ENCODE data around the gene DCUN1D4. TPM values are rescaled to one million over a fixed set of nuclear protein-coding genes. Genes with fewer than 3 reads are reported as not detected.

The DCUN1D4 gene
- total RNA-seq, 2 experiments from 2014 or later, result 31.2 to 41.2 TPM

GRCh38 chr4:51843309-51844152, 578 bp downstream of the DCUN1D4 start:
- Mint-ChIP-seq H3K4me1 (peaks cover 18% of the 10 kb centered on the region), H3K27me3 (no peaks in the 10 kb centered on the region), H3K27ac (peak overlapping the region; percentile 90), H3K36me3 (ENCODE audit: low read depth) (peaks cover 4% of the 10 kb centered on the region), H3K9me3 (ENCODE audit: low read depth) (no peaks in the 10 kb centered on the region), H3K4me3 (peak overlapping the region; percentile 84)
- ATAC-seq, result peak; percentile 31
- ChIA-PET CTCF (interaction anchor here (0.6 to 1.3 kb wide), 4 partner anchors 8 to 52 kb away, joined by 3 to 6 read pairs (median 3); no protein-coding TSS in a partner anchor), POLR2A (interaction anchor here (1.0 kb wide), 2 partner anchors 195 to 868 kb away, joined by 3 to 6 read pairs; partner anchors contain the start of gene SGCB)
- DNase-seq, result peak; percentile 80
- intact Hi-C loops (cut with DNase I, micrococcal nuclease), result loop anchor here (1.0 to 5.0 kb wide), 8 partner anchors 49 to 1534 kb away; partner anchors contain the start of genes SGCB (in 2 of the 2), FIP1L1 (in 1 of the 2), RASL11B (in 1 of the 2) and USP46 (in 1 of the 2)

DNA sequence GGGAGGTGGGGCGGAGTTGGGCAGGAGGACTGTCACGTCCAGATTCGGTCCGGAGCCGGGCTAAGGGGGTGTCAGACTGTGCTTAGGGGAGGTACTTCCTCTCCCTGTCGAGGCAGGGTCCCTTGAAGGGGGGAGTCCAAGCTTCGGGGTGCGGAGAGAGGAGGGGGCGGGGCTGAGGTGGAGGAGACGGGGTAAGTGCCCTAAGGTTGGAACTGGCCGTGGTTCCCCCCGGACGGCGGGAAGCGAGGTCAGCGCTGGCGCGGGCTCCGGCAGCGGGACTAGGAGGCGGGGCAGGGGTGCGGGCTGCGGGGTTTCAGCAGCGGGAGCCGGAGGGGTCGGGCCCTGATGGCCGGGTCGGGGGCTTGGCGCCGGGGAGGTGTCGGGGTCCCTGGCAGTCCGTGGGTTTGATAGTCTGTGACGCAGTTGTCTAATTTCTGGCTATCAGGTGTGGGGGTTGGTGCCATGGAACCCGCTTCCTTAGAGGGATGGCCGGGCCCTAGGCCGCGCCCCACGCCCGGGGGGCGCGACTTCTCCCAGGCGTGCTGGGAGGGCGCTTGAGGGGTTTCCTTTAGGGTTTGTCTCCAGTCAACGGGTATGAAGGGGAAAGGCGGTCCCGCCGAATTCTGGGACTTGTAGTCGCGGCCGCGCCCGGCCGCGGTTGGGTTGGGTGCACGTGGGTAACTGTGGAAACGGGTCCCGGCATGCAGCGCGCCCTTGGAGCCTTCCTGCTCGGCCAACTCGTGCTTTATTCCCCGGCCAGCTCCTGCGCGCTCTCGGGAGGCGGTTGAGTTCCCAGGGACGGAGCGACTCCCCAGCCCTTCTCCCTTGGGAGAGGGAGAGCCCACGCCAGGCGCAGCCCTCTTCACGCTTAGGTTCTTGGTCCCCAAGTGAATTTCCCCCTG, 1.5 kb downstream of the DCUN1D4 start:
- Mint-ChIP-seq H3K4me3 (peak overlapping the region; percentile 84), H3K9me3 (ENCODE audit: low read depth) (no peaks in the 10 kb centered on the region), H3K4me1 (peaks cover 19% of the 10 kb centered on the region), H3K27me3 (no peaks in the 10 kb centered on the region), H3K27ac (peak overlapping the region; percentile 58), H3K36me3 (ENCODE audit: low read depth) (peaks cover 4% of the 10 kb centered on the region)
- peak; percentile 92 for DNase-seq
- intact Hi-C loops (cut with DNase I, micrococcal nuclease), result loop anchor here (2.0 to 5.0 kb wide), 6 partner anchors 48 to 1533 kb away; partner anchors contain the start of genes FIP1L1 (in 1 of the 2), RASL11B (in 1 of the 2), SGCB (in 1 of the 2) and USP46 (in 1 of the 2)
- peak; percentile 40 for ATAC-seq
- POLR2A ChIA-PET, result no interaction called here
- CTCF ChIA-PET, result no interaction called here

- DNase-seq, result no peak
- no peak for ATAC-seq
- H3K27me3 Mint-ChIP-seq, result no peaks in the 10 kb centered on the region
- peak overlapping the region; percentile 84 for H3K4me3 Mint-ChIP-seq
- ChIA-PET POLR2A (no interaction called here), CTCF (no interaction called here)
- H3K27ac Mint-ChIP-seq, result peak overlapping the region; percentile 44
- H3K4me1 Mint-ChIP-seq, result peaks cover 23% of the 10 kb centered on the region
- H3K36me3 Mint-ChIP-seq (ENCODE audit: low read depth), result peaks cover 6% of the 10 kb centered on the region
- H3K9me3 Mint-ChIP-seq (ENCODE audit: low read depth), result no peaks in the 10 kb centered on the region
- intact Hi-C loops (cut with DNase I, micrococcal nuclease), result loop anchor here in 1 of 2 experiments (2.0 kb wide), 1 partner anchor 814 kb away; the partner anchor contains the start of gene USP46
Observed at GRCh38 chr4:51845055-51845426, 2.1 kb downstream of the DCUN1D4 start.

GRCh38 chr4:51845711-51846110, 2.8 kb downstream of the DCUN1D4 start:
- H3K36me3 Mint-ChIP-seq (ENCODE audit: low read depth), result peaks cover 7% of the 10 kb centered on the region
- DNase-seq (no peak), ATAC-seq (no peak)
- intact Hi-C loops (cut with DNase I, micrococcal nuclease), result loop anchor here in 1 of 2 experiments (2.0 kb wide), 1 partner anchor 813 kb away; the partner anchor contains the start of gene USP46
- peaks cover 30% of the 10 kb centered on the region for H3K4me1 Mint-ChIP-seq
- H3K27me3 Mint-ChIP-seq, result no peaks in the 10 kb centered on the region
- no peak overlapping the region for H3K4me3 Mint-ChIP-seq
- ChIA-PET POLR2A (no interaction called here), CTCF (no interaction called here)
- H3K27ac Mint-ChIP-seq, result no peak overlapping the region
- H3K9me3 Mint-ChIP-seq (ENCODE audit: low read depth), result no peaks in the 10 kb centered on the region

GRCh38 chr4:51849430-51849829, 6.5 kb downstream of the DCUN1D4 start:
- Mint-ChIP-seq H3K27ac (no peak overlapping the region), H3K36me3 (ENCODE audit: low read depth) (peaks cover 9% of the 10 kb centered on the region), H3K4me1 (peaks cover 51% of the 10 kb centered on the region), H3K27me3 (no peaks in the 10 kb centered on the region), H3K9me3 (ENCODE audit: low read depth) (no peaks in the 10 kb centered on the region), H3K4me3 (no peak overlapping the region)
- intact Hi-C loops (cut with DNase I, micrococcal nuclease), result no loop called here
- ChIA-PET CTCF (no interaction called here), POLR2A (no interaction called here)
- ATAC-seq (no peak), DNase-seq (no peak)

DNA sequence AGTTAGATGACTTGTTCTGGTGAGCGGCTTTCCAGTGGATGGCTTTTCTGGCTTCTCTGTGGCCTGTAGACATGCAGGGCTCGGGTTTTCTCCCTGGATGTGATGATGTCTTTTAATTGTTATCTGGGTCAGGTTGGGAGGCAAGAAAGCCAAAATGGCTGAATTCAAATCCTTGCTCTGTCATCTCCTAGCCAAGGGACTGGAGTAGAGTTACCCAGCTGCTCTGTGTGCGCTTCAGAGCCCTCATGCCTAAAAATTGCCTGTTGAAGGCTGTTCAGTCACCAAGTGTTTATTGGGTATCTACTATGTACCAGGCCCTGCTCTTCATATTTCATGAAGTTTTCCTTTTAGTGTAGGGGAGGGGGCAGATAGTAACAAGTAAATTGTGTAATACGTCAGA, 7.3 kb downstream of the DCUN1D4 start:
- Mint-ChIP-seq H3K9me3 (ENCODE audit: low read depth) (no peaks in the 10 kb centered on the region), H3K36me3 (ENCODE audit: low read depth) (peaks cover 11% of the 10 kb centered on the region), H3K27me3 (no peaks in the 10 kb centered on the region), H3K4me3 (no peak overlapping the region), H3K27ac (no peak overlapping the region), H3K4me1 (peaks cover 52% of the 10 kb centered on the region)
- ChIA-PET CTCF (interaction anchor here (0.8 kb wide), 1 partner anchor 11 kb away, joined by 3 read pairs; no protein-coding TSS in a partner anchor), POLR2A (no interaction called here)
- intact Hi-C loops (cut with DNase I, micrococcal nuclease), result no loop called here
- ATAC-seq (no peak), DNase-seq (no peak)

GRCh38 chr4:51851090-51851936, 8.4 kb downstream of the DCUN1D4 start:
- H3K4me1 Mint-ChIP-seq, result peaks cover 52% of the 10 kb centered on the region
- DNase-seq (no peak), ATAC-seq (peak; percentile 23)
- no peak overlapping the region for H3K4me3 Mint-ChIP-seq
- ChIA-PET CTCF (interaction anchor here (0.6 to 1.4 kb wide), 3 partner anchors 9 to 28 kb away, joined by 3 read pairs; partner anchors contain the start of gene DCUN1D4), POLR2A (no interaction called here)
- no peaks in the 10 kb centered on the region for H3K27me3 Mint-ChIP-seq
- intact Hi-C loops (cut with DNase I, micrococcal nuclease), result no loop called here
- no peak overlapping the region for H3K27ac Mint-ChIP-seq
- no peaks in the 10 kb centered on the region for H3K9me3 Mint-ChIP-seq (ENCODE audit: low read depth)
- peaks cover 11% of the 10 kb centered on the region for H3K36me3 Mint-ChIP-seq (ENCODE audit: low read depth)

GRCh38 chr4:51851937-51852290, 9.0 kb downstream of the DCUN1D4 start:
- no peaks in the 10 kb centered on the region for H3K9me3 Mint-ChIP-seq (ENCODE audit: low read depth)
- DNase-seq, result no peak
- intact Hi-C loops (cut with DNase I, micrococcal nuclease), result no loop called here
- peaks cover 12% of the 10 kb centered on the region for H3K36me3 Mint-ChIP-seq (ENCODE audit: low read depth)
- CTCF ChIA-PET, result interaction anchor here (1.3 to 1.4 kb wide), 2 partner anchors 9 to 44 kb away, joined by 3 read pairs; partner anchors contain the start of gene DCUN1D4
- H3K27ac Mint-ChIP-seq, result no peak overlapping the region
- POLR2A ChIA-PET, result no interaction called here
- no peak for ATAC-seq
- no peaks in the 10 kb centered on the region for H3K27me3 Mint-ChIP-seq
- H3K4me1 Mint-ChIP-seq, result peaks cover 49% of the 10 kb centered on the region
- no peak overlapping the region for H3K4me3 Mint-ChIP-seq

DNA sequence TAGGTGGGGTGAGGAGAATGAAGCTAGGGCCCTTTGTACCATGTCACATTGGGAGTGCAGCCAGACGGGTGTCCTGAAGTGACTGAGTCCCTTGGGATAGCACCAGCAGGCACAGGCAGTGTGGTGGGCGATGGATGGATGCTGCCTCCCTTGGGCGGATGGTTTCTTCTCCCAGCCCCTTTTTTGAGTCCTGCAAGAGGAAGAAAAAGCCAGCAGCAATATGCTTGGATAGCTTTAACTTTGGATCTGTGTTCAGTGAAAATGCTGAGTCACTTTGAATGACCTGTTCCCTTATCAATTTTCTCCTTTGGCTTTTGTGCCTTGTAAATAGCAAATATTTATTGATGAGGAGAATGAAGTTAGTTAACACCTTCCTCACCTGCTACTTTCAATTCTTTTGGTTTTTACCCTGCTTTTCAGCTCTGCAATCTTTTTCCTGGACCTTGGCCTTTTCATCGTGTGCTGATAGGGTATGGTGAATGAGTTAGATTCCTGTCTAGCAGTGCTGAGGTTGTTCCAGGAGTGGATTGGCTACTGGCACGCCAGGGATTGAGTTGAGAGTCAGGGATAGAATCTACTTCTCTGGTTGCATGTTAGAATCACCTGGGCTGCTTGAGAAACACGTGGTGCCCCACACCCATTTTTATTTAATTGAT, 10.2 kb downstream of the DCUN1D4 start:
- H3K4me3 Mint-ChIP-seq, result no peak overlapping the region
- peaks cover 55% of the 10 kb centered on the region for H3K4me1 Mint-ChIP-seq
- no peaks in the 10 kb centered on the region for H3K9me3 Mint-ChIP-seq (ENCODE audit: low read depth)
- no peak for DNase-seq
- H3K27ac Mint-ChIP-seq, result no peak overlapping the region
- intact Hi-C loops (cut with DNase I, micrococcal nuclease), result no loop called here
- H3K27me3 Mint-ChIP-seq, result no peaks in the 10 kb centered on the region
- peaks cover 19% of the 10 kb centered on the region for H3K36me3 Mint-ChIP-seq (ENCODE audit: low read depth)
- no peak for ATAC-seq
- ChIA-PET CTCF (interaction anchor here (1.2 to 1.3 kb wide), 3 partner anchors 11 to 43 kb away, joined by 3 to 6 read pairs (median 3); partner anchors contain the start of gene DCUN1D4), POLR2A (no interaction called here)

GRCh38 chr4:51855270-51855669, 12.3 kb downstream of the DCUN1D4 start:
- ChIA-PET CTCF (interaction anchor here (0.6 kb wide), 1 partner anchor 13 kb away, joined by 3 read pairs; no protein-coding TSS in a partner anchor), POLR2A (no interaction called here)
- intact Hi-C loops (cut with DNase I, micrococcal nuclease), result no loop called here
- Mint-ChIP-seq H3K36me3 (ENCODE audit: low read depth) (peaks cover 16% of the 10 kb centered on the region), H3K27me3 (no peaks in the 10 kb centered on the region), H3K4me3 (no peak overlapping the region), H3K27ac (no peak overlapping the region), H3K4me1 (peaks cover 53% of the 10 kb centered on the region), H3K9me3 (ENCODE audit: low read depth) (no peaks in the 10 kb centered on the region)
- no peak for DNase-seq
- ATAC-seq, result no peak
